CD4-positive, alpha-beta T cell treated with Interleukin-6 for 4 hours (primary cell): ENCODE results near the gene TRAF2.

Experiments
- DNase-seq: peaks from one replicate; pipeline ENCODE4 v3.0.0-alpha.2; 2020; ENCODE audit warnings: mixed read lengths

TRAF2 gene

GRCh38 chr9:136917902-136918301 is 31.6 kb downstream of the TRAF2 start:
- no peak for DNase-seq

DNA sequence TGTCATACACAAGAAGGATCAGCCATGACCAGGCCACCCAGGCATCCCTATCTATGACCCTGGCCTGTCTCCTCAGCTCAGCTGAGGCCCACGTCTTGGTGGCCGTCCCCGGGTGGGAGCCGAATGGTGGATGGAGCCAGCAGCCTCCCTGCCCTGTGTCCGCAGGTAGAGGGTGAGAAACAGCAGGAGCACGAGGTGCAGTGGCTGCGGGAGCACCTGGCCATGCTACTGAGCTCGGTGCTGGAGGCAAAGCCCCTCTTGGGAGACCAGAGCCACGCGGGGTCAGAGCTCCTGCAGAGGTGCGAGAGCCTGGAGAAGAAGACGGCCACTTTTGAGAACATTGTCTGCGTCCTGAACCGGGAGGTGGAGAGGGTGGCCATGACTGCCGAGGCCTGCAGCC is 33.8 kb downstream of the TRAF2 start:
- DNase-seq, result no peak

GRCh38 chr9:136920734-136921231 is 34.5 kb downstream of the TRAF2 start:
- no peak for DNase-seq

- no peak for DNase-seq
Measured at GRCh38 chr9:136921307-136921706, 35.0 kb downstream of the TRAF2 start.

DNA sequence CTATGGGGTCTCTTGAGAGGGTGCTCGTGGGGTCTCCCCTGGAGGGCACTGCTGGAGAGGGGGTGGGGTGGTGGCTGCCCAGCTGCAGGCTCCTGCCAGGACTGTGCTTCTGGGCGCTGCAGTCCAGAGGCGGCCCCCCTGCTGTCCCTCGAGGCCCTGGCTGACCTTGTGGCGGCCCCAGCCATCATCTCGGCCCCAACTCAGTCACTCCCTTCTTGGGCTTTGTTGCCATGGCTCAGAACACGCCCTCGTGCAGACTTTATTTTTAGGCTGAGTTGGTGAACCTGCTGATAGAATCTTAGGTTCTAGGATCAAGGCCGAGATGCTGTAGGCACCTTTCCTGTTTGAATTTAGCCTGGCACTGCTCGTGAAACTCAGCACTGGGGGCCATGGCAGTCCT is 35.4 kb downstream of the TRAF2 start:
- no peak for DNase-seq

DNA sequence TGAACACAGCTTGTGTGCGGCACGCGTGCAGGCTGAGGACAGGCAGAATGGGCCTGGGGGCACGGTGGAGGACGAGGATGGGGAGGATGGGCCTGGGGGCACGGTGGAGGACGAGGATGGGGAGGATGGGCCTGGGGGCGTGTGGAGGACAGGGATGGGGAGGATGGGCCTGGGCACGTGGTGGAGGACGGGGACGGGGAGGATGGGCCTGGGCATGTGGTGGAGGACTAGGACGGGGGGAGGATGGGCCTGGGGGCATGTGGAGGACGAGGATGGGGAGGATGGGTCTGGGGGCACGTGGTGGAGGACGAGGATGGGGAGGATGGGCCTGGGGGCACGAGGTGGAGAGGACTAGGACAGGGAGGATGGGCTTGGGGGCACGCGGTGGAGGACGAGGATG is 36.2 kb downstream of the TRAF2 start:
- DNase-seq, result no peak

- no peak for DNase-seq
Measured at GRCh38 chr9:136923881-136924280, 37.6 kb downstream of the TRAF2 start.

DNA sequence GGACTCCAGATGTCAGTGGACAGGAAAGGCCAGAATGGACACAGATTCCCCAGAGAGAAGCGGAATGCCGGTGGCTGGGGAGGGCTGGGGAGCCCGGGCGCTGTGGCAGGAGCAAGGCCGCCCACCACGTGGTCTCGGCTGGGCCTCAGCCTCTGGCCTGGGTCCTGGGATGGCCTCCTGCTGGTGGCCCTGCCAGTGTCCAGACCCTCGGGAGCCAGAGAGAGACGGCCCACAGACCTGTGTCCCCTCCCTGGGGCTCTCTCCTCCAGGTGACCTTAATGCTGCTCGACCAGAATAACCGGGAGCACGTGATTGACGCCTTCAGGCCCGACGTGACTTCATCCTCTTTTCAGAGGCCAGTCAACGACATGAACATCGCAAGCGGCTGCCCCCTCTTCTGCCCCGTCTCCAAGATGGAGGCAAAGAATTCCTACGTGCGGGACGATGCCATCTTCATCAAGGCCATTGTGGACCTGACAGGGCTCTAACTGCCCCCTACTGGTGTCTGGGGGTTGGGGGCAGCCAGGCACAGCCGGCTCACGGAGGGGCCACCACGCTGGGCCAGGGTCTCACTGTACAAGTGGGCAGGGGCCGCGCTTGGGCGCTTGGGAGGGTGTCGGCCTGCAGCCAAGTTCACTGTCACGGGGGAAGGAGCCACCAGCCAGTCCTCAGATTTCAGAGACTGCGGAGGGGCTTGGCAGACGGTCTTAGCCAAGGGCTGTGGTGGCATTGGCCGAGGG is 39.3 kb downstream of the TRAF2 start:
- DNase-seq, result no peak

- DNase-seq, result no peak
Measured at GRCh38 chr9:136926154-136926704, 39.9 kb downstream of the TRAF2 start.

GRCh38 chr9:136926749-136927148 is 40.4 kb downstream of the TRAF2 start:
- no peak for DNase-seq

DNA sequence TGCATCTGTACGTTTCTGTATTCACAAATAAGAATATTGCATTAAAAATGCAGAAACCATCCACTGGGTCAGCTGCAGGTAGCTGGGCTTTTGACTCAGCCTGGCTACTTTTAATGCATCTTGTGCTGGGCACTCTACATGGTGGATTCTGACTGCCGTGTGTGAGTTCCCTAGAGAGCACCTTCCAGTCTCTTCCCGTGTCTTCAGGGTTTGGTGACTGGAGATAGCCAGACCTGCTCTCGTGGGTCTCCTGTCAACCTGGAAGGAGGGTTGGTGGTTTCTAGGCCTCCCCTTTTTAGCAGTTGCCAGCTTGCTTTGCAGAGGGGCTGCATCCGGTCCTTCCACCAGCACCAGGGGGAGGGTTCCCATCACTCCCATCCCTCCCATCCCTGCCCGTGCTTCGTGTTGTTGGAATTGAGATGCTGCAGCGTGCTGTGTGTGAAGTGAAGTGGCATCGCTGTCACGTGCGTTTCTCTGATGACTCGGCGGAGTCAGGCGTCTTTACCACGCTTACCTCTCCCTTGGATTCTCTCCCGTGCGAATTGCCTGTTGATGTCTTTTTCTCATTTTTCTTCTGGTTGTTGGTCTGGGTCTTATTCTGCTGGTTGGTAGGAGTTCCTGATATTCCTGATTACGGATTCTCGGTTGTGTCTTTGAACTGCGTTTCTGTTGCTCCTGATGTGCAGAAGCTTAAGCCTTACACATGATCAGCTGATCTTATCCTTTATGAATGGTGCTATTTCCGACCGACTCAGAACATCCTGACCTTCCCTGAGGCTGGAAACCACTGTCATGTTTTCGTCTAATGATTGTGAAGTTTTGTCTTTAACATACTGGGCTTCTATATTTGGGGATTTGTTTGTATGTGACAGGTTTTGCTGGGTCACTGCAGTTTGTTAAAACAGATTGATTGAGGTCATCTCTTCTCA is 41.3 kb downstream of the TRAF2 start:
- no peak for DNase-seq

DNA sequence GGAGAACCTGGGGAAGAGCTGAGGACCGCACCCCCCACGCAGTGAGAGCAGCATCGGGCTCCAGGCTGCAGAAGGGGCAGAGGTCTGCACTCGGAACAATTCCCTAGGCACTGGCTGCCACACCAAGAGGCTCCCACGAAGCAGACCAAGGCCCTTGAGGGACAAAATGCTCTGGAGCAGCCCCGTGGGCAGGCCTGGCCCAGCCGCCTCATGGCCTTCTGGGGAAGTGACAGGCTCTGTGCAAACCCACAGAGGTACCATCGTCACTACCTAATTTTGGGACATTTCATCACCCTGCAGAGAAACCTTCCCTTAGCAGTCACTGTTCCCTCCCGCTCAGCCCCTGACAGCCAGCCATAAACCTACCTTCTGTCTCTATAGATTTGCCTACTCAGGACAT is 42.3 kb downstream of the TRAF2 start:
- no peak for DNase-seq

- DNase-seq, result no peak
Measured at GRCh38 chr9:136930014-136930413, 43.7 kb downstream of the TRAF2 start.

- no peak for DNase-seq
Measured at GRCh38 chr9:136931611-136932130, 45.4 kb downstream of the TRAF2 start.

GRCh38 chr9:136934277-136934676 is 48.0 kb downstream of the TRAF2 start:
- DNase-seq, result no peak

DNA sequence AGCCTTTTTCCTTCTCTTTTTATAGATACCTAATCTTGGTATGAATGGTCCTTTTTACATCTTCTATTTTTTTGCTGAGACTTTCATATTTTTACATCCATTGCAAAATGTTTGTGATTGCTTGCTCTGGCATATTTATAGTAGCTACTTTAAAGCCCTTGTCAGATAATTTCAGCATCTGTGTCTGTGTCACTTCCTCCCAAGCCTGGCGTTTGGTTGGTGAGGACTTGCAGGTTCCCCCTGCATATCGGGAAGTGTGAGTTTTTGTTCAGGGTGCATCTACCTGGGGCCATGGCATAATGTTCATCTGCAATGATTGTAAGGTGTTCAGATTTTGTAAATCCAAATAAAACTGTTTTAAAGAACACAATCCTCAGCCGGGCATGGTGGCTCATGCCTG is 49.3 kb downstream of the TRAF2 start:
- DNase-seq, result no peak

- no peak for DNase-seq
Measured at GRCh38 chr9:136936645-136937170, 50.4 kb downstream of the TRAF2 start.

DNA sequence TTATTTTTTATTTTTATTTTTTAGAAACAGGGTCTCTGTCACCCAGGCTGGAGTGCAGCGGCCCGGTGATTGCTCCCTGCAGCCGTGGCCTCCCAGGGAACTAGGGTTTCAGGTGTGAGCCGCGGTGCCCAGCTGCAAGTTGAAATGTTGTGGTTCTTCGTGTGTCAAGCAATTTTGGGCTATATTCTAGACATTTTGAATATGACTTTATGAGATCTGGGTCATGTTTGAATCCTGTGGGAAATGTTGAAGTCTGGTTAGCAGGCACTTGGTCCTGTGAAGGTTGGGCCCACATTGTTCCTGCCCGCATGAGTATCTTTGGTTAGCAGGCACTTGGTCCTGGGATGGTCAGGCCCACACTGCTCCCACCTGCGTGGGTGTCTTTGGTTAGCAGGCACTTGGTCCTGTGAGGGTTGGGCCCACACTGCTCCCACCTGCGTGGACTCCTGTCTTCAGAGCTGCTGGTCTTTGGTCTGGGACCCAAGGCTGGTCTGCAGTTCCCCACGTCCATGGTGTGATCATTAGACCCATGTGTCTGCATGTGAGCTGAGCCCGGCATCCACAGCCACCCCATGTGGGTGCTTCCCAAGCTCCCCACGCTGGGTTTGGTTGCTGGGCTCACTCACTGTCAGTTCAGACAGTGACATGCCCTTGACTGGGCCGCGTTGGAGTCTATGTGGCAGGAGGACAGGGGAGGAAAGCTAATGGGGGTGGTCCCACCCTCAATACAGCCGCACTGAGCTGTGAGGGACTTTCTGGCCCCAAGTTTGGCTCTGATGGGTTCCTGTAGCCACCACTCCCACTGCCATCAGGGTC is 51.1 kb downstream of the TRAF2 start:
- DNase-seq, result no peak

GRCh38 chr9:136939431-136939995 is 53.2 kb downstream of the TRAF2 start:
- DNase-seq, result no peak

- DNase-seq, result no peak
Measured at GRCh38 chr9:136939996-136940525, 53.7 kb downstream of the TRAF2 start.

GRCh38 chr9:136940526-136941230 is 54.4 kb downstream of the TRAF2 start:
- DNase-seq, result no peak
